ENCODE results near the gene BTBD9. TPM values are rescaled to one million over a fixed set of nuclear protein-coding genes. Genes with fewer than 3 reads are reported as not detected.

The BTBD9 gene
- total RNA-seq, 6 experiments from 2014 or later = 4.5 to 7.5 (median 5.7) TPM

GRCh38 chr6:38673397-38674165 is 33.9 kb upstream of the BTBD9 start:
- Histone ChIP-seq H3K4me3 (no peak overlapping the region), H3K27me3 (no peaks in the 10 kb centered on the region), H3K9me3 (no peaks in the 10 kb centered on the region), H3K27ac (no peak overlapping the region), H3K4me1 (no peaks in the 10 kb centered on the region), H3K36me3 (peaks cover 0 to 15% (median 2%) of the 10 kb centered on the region in 4 donors)
- no peak for TF ChIP-seq POLR2A (IDR thresholded peaks at IDR 0.05)
- no peak for TF ChIP-seq CTCF (IDR thresholded peaks at IDR 0.05)
- ATAC-seq (peak; percentile 27 to 42 (median 36)), DNase-seq (no peak)
- intact Hi-C loops (cut with DNase I) = no loop called here
- WGBS (ENCODE audit: insufficient coverage, low coverage, low lambda C conversion rate, missing lambda C conversion rate) = 26% methylated on average over 8 of the region's 9 CpGs

DNA sequence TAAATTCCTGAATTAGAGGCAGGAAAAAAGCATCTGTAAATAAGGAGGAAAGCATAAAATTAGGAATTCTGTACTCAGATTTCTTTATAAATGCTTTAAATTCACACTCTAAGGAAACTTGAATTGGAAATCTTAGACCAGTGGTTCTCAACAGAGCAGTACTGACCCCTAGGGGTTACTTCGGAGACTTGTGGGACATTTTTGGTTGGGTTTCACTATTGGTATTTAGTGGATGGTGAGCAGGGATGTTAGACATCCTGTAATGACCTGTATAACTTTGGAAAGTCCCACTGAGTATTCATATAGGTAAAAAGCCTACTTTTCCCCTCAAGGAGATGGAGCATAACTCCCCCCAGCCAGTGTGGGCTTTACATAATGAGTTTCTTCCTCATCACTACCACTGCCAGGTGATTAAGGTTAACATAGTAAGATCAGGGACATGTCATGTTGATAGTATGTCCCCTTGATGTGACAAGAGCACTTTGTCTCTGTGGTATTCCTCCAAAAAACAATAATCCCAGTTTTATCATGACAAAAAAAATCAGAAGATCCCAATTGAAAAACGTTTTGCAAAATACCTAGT is 32.2 kb upstream of the BTBD9 start:
- peak; percentile 84 to 95 (median 88) for ATAC-seq
- Histone ChIP-seq H3K9me3 (no peaks in the 10 kb centered on the region), H3K4me1 (no peaks in the 10 kb centered on the region), H3K36me3 (peaks cover 0 to 14% (median 2%) of the 10 kb centered on the region in 4 donors), H3K27me3 (no peaks in the 10 kb centered on the region), H3K27ac (no peak overlapping the region), H3K4me3 (no peak overlapping the region)
- intact Hi-C loops (cut with DNase I) = no loop called here
- no peak for DNase-seq
- WGBS (ENCODE audit: insufficient coverage, low coverage, low lambda C conversion rate, missing lambda C conversion rate) = 13% methylated on average over 2 of the region's 2 CpGs
- TF ChIP-seq POLR2A (IDR thresholded peaks at IDR 0.05) (no peak), CTCF (IDR thresholded peaks at IDR 0.05) (peak; percentile 56 to 80 (median 76))

GRCh38 chr6:38658418-38659167 is 18.9 kb upstream of the BTBD9 start:
- 88% methylated on average over 3 of the region's 3 CpGs for WGBS (ENCODE audit: insufficient coverage, low coverage, low lambda C conversion rate, missing lambda C conversion rate)
- Histone ChIP-seq H3K9me3 (no peaks in the 10 kb centered on the region), H3K36me3 (no peaks in the 10 kb centered on the region), H3K4me1 (no peaks in the 10 kb centered on the region), H3K27me3 (no peaks in the 10 kb centered on the region), H3K4me3 (no peak overlapping the region), H3K27ac (no peak overlapping the region)
- no peak for ATAC-seq
- TF ChIP-seq CTCF (IDR thresholded peaks at IDR 0.05) = no peak
- TF ChIP-seq POLR2A (IDR thresholded peaks at IDR 0.05) = no peak
- no peak for DNase-seq
- intact Hi-C loops (cut with DNase I) = no loop called here

DNA sequence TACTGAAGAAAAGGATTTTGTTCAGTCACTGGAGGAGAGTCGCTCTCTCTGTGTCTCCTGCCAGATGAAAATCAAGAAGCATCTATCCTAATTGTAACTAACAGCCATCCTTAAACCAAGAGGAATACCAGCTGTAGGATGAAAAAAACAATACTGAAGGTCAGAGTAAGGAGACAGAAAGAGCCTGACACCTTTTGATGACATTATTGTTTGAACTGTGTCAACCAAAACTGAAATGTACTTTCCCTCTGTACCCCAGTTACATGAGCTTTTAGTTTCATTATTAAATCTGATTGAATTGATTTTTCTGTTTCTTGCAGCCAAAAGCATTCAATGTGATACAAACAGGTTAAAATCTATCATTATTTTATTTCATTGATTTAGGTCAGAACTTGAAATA is 17.2 kb upstream of the BTBD9 start:
- Histone ChIP-seq H3K4me3 (no peak overlapping the region), H3K36me3 (no peaks in the 10 kb centered on the region), H3K9me3 (no peaks in the 10 kb centered on the region), H3K4me1 (no peaks in the 10 kb centered on the region), H3K27me3 (no peaks in the 10 kb centered on the region), H3K27ac (no peak overlapping the region)
- 100% methylated on average over 1 of the region's 1 CpG for WGBS (ENCODE audit: insufficient coverage, low coverage, low lambda C conversion rate, missing lambda C conversion rate)
- DNase-seq = no peak
- no peak for TF ChIP-seq POLR2A (IDR thresholded peaks at IDR 0.05)
- TF ChIP-seq CTCF (IDR thresholded peaks at IDR 0.05) = no peak
- no peak for ATAC-seq
- intact Hi-C loops (cut with DNase I) = no loop called here
